HEK293 (cell line): ENCODE results near the gene CHRM2.

Experiments
- KLF1 ChIP-seq: fragments of 450-650 bp; formaldehyde crosslinking; IDR thresholded peaks from 2 replicates; pipeline ENCODE4 v1.5.1; 2016; ENCODE audit warnings: missing biosample characterization, missing genetic modification characterization
- ZNF274 ChIP-seq, 2 experiments: fragments of 200-500 bp in 1 of 2; fragments of 450-650 bp in 1 of 2; sonication (Bioruptor generic) in 1 of 2; formaldehyde crosslinking in 1 of 2; IDR thresholded peaks; 2 replicates each; pipeline versions ENCODE4 v1.5.1 to v1.6.1; 2014 to 2016; ENCODE audit warnings: borderline replicate concordance in 1 of 2, inconsistent platforms in 1 of 2, low read length in 1 of 2, missing biosample characterization in 1 of 2, missing genetic modification characterization in 1 of 2
- ZNF302 ChIP-seq: fragments of 450-650 bp; formaldehyde crosslinking; IDR thresholded peaks from 2 replicates; pipeline ENCODE4 v1.5.1; 2016; ENCODE audit warnings: missing biosample characterization, missing genetic modification characterization, low read depth
- ZNF391 ChIP-seq: fragments of 450-650 bp; formaldehyde crosslinking; IDR thresholded peaks from 2 replicates; pipeline ENCODE4 v1.5.1; 2016; ENCODE audit warnings: low read depth, missing biosample characterization, missing genetic modification characterization, borderline replicate concordance
- ZNF501 ChIP-seq: fragments of 450-650 bp; formaldehyde crosslinking; IDR thresholded peaks from 2 replicates; pipeline ENCODE4 v1.5.1; 2016; ENCODE audit warnings: missing biosample characterization, missing genetic modification characterization
- TF ChIP-seq, protein P1 (sequence below): fragments of 450-650 bp; formaldehyde crosslinking; IDR thresholded peaks from 2 replicates; pipeline ENCODE4 v1.5.1; 2016; ENCODE audit warnings: missing biosample characterization, missing genetic modification characterization
- TF ChIP-seq, protein P2 (sequence below): fragments of 450-650 bp; formaldehyde crosslinking; IDR thresholded peaks from 2 replicates; pipeline ENCODE4 v1.5.1; 2016; ENCODE audit warnings: missing biosample characterization, missing genetic modification characterization
- TF ChIP-seq, protein P3 (sequence below): fragments of 450-650 bp; formaldehyde crosslinking; IDR thresholded peaks from 2 replicates; pipeline ENCODE4 v1.5.1; 2016; ENCODE audit warnings: missing biosample characterization, missing genetic modification characterization
- TF ChIP-seq, protein P4 (sequence below): fragments of 450-650 bp; formaldehyde crosslinking; IDR thresholded peaks from 2 replicates; pipeline ENCODE4 v1.5.1; 2016; ENCODE audit warnings: missing biosample characterization, missing genetic modification characterization

GRCh38 chr7:136971776-136972175 lies 103.3 kb downstream of the CHRM2 start:
- TF ChIP-seq, protein P1, sequence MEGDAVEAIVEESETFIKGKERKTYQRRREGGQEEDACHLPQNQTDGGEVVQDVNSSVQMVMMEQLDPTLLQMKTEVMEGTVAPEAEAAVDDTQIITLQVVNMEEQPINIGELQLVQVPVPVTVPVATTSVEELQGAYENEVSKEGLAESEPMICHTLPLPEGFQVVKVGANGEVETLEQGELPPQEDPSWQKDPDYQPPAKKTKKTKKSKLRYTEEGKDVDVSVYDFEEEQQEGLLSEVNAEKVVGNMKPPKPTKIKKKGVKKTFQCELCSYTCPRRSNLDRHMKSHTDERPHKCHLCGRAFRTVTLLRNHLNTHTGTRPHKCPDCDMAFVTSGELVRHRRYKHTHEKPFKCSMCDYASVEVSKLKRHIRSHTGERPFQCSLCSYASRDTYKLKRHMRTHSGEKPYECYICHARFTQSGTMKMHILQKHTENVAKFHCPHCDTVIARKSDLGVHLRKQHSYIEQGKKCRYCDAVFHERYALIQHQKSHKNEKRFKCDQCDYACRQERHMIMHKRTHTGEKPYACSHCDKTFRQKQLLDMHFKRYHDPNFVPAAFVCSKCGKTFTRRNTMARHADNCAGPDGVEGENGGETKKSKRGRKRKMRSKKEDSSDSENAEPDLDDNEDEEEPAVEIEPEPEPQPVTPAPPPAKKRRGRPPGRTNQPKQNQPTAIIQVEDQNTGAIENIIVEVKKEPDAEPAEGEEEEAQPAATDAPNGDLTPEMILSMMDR (tag by site-specific recombination), result no peak
- TF ChIP-seq ZNF501 (tag by site-specific recombination) (no peak), ZNF302 (no peak), ZNF391 (tag by site-specific recombination) (no peak), KLF1 (no peak), ZNF274 (IDR thresholded peaks at IDR 0.05; ENCODE audit: low read length) (no peak), ZNF274 (tag by site-specific recombination; IDR thresholded peaks at IDR 0.05; ENCODE audit: borderline replicate concordance) (no peak)
- TF ChIP-seq, protein P2, sequence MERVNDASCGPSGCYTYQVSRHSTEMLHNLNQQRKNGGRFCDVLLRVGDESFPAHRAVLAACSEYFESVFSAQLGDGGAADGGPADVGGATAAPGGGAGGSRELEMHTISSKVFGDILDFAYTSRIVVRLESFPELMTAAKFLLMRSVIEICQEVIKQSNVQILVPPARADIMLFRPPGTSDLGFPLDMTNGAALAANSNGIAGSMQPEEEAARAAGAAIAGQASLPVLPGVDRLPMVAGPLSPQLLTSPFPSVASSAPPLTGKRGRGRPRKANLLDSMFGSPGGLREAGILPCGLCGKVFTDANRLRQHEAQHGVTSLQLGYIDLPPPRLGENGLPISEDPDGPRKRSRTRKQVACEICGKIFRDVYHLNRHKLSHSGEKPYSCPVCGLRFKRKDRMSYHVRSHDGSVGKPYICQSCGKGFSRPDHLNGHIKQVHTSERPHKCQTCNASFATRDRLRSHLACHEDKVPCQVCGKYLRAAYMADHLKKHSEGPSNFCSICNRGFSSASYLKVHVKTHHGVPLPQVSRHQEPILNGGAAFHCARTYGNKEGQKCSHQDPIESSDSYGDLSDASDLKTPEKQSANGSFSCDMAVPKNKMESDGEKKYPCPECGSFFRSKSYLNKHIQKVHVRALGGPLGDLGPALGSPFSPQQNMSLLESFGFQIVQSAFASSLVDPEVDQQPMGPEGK, result no peak
- TF ChIP-seq, protein P3, sequence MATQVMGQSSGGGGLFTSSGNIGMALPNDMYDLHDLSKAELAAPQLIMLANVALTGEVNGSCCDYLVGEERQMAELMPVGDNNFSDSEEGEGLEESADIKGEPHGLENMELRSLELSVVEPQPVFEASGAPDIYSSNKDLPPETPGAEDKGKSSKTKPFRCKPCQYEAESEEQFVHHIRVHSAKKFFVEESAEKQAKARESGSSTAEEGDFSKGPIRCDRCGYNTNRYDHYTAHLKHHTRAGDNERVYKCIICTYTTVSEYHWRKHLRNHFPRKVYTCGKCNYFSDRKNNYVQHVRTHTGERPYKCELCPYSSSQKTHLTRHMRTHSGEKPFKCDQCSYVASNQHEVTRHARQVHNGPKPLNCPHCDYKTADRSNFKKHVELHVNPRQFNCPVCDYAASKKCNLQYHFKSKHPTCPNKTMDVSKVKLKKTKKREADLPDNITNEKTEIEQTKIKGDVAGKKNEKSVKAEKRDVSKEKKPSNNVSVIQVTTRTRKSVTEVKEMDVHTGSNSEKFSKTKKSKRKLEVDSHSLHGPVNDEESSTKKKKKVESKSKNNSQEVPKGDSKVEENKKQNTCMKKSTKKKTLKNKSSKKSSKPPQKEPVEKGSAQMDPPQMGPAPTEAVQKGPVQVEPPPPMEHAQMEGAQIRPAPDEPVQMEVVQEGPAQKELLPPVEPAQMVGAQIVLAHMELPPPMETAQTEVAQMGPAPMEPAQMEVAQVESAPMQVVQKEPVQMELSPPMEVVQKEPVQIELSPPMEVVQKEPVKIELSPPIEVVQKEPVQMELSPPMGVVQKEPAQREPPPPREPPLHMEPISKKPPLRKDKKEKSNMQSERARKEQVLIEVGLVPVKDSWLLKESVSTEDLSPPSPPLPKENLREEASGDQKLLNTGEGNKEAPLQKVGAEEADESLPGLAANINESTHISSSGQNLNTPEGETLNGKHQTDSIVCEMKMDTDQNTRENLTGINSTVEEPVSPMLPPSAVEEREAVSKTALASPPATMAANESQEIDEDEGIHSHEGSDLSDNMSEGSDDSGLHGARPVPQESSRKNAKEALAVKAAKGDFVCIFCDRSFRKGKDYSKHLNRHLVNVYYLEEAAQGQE (tag by site-specific recombination), result no peak
- TF ChIP-seq, protein P4, sequence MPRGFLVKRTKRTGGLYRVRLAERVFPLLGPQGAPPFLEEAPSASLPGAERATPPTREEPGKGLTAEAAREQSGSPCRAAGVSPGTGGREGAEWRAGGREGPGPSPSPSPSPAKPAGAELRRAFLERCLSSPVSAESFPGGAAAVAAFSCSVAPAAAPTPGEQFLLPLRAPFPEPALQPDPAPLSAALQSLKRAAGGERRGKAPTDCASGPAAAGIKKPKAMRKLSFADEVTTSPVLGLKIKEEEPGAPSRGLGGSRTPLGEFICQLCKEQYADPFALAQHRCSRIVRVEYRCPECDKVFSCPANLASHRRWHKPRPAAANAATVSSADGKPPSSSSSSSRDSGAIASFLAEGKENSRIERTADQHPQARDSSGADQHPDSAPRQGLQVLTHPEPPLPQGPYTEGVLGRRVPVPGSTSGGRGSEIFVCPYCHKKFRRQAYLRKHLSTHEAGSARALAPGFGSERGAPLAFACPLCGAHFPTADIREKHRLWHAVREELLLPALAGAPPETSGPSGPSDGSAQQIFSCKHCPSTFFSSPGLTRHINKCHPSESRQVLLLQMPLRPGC, result no peak
